Mesenchymal stem cell (in vitro differentiated cells and primary cell): ENCODE data around the gene RBM19.
"Not testable (repeated sequence)": the region's sequence is repeated elsewhere in the genome, so short reads cannot be mapped to it uniquely, and the experiment has no call there.

Source experiments
- DNase-seq: peaks from one replicate; pipeline ENCODE4 v3.0.0-alpha.2; 2013
- H2AFZ ChIP-seq: one replicate; pipeline ENCODE4 v1.6.1; 2013; ENCODE audit warnings: low read depth, mild to moderate bottlenecking, control low read depth, inconsistent platforms, low read length, moderate library complexity
- H2AK5ac ChIP-seq: 2 replicates; pipeline ENCODE4 v1.6.1; 2013; ENCODE audit warnings: low read length, moderate library complexity, mild to moderate bottlenecking, inconsistent platforms; ENCODE audit not compliant: severe bottlenecking
- H2BK120ac ChIP-seq: one replicate; pipeline ENCODE4 v1.6.1; 2013; ENCODE audit warnings: low read depth, mild to moderate bottlenecking, inconsistent platforms, low read length, moderate library complexity
- H2BK12ac ChIP-seq, 2 experiments: one replicate each; pipeline ENCODE4 v1.6.1; 2013; ENCODE audit warnings: inconsistent platforms in 2 of 2, low read length in 2 of 2, mild to moderate bottlenecking in 2 of 2, moderate library complexity in 2 of 2, control low read depth in 1 of 2
- H2BK15ac ChIP-seq: one replicate; pipeline ENCODE4 v1.6.1; 2013; ENCODE audit warnings: mild to moderate bottlenecking, low read depth, inconsistent platforms; ENCODE audit not compliant: poor library complexity, severe bottlenecking
- H2BK5ac ChIP-seq: 2 replicates; pipeline ENCODE4 v1.6.1; 2013; ENCODE audit warnings: low read depth, mild to moderate bottlenecking, low read length, control low read depth, inconsistent platforms; ENCODE audit not compliant: poor library complexity, severe bottlenecking
- H3K14ac ChIP-seq, 2 experiments: one replicate each; pipeline ENCODE4 v1.6.1; 2013; ENCODE audit warnings: inconsistent platforms in 2 of 2, low read length in 2 of 2, control low read depth in 1 of 2, mild to moderate bottlenecking in 1 of 2, moderate library complexity in 1 of 2
- H3K18ac ChIP-seq, 2 experiments: one replicate each; pipeline ENCODE4 v1.6.1; 2013; ENCODE audit warnings: inconsistent platforms in 2 of 2, low read length in 2 of 2, control low read depth in 1 of 2, low read depth in 1 of 2, mild to moderate bottlenecking in 1 of 2
- H3K23ac ChIP-seq, 2 experiments: one replicate each; pipeline ENCODE4 v1.6.1; 2013; ENCODE audit warnings: inconsistent platforms in 2 of 2, low read length in 2 of 2, mild to moderate bottlenecking in 2 of 2, moderate library complexity in 2 of 2, control low read depth in 1 of 2
- H3K27ac ChIP-seq: 2 replicates; pipeline ENCODE4 v1.5.1; 2013; ENCODE audit warnings: mild to moderate bottlenecking, moderate library complexity, low read length, control low read depth, inconsistent platforms; ENCODE audit not compliant: poor library complexity, severe bottlenecking
- H3K27me3 ChIP-seq, 2 experiments: 2 replicates each; pipeline versions ENCODE4 v1.6.1 to v1.7.0; 2013; ENCODE audit warnings: low read length in 2 of 2, mild to moderate bottlenecking in 2 of 2, moderate library complexity in 2 of 2, control low read depth in 1 of 2, inconsistent platforms in 1 of 2; ENCODE audit not compliant: control insufficient read depth in 1 of 2, insufficient read depth in 1 of 2
- H3K36me3 ChIP-seq, 2 experiments: 2 replicates each; pipeline versions ENCODE4 v1.6.1 to v1.7.0; 2013; ENCODE audit warnings: low read length in 2 of 2, control low read depth in 1 of 2, inconsistent platforms in 1 of 2, low read depth in 1 of 2, mild to moderate bottlenecking in 1 of 2; ENCODE audit not compliant: insufficient read depth in 2 of 2, control insufficient read depth in 1 of 2
- H3K4ac ChIP-seq, 2 experiments: one replicate each; pipeline ENCODE4 v1.6.1; 2013; ENCODE audit warnings: inconsistent platforms in 2 of 2, low read length in 2 of 2, mild to moderate bottlenecking in 2 of 2, moderate library complexity in 2 of 2, control low read depth in 1 of 2, low read depth in 1 of 2
- H3K4me1 ChIP-seq: 2 replicates; pipeline ENCODE4 v1.6.1; 2013; ENCODE audit warnings: low read depth, low read length, control low read depth; ENCODE audit not compliant: control insufficient read depth, insufficient read depth
- H3K4me2 ChIP-seq: 2 replicates; pipeline ENCODE4 v1.6.1; 2013; ENCODE audit warnings: low read length, mild to moderate bottlenecking, inconsistent platforms; ENCODE audit not compliant: poor library complexity, severe bottlenecking
- H3K4me3 ChIP-seq, 2 experiments: 2 replicates each; pipeline versions ENCODE4 v1.5.1 to v1.7.0; 2013; ENCODE audit warnings: low read length in 2 of 2, mild to moderate bottlenecking in 2 of 2, control low read depth in 1 of 2, low read depth in 1 of 2; ENCODE audit not compliant: insufficient read depth in 1 of 2
- H3K79me1 ChIP-seq: replicated peaks from 2 replicates; pipeline ENCODE4 v1.6.1; 2013; ENCODE audit warnings: mild to moderate bottlenecking, control low read depth, low read length, inconsistent platforms; ENCODE audit not compliant: poor library complexity, severe bottlenecking
- H3K9ac ChIP-seq: 2 replicates; pipeline ENCODE4 v1.7.0; 2013; ENCODE audit warnings: mild to moderate bottlenecking, low read length, moderate library complexity
- H3K9me3 ChIP-seq: 2 replicates; pipeline ENCODE4 v1.7.0; 2013; ENCODE audit warnings: mild to moderate bottlenecking, low read length; ENCODE audit not compliant: control insufficient read depth
- H4K8ac ChIP-seq: one replicate; pipeline ENCODE4 v1.6.1; 2013; ENCODE audit warnings: inconsistent platforms, mild to moderate bottlenecking, low read length, moderate library complexity
- H4K91ac ChIP-seq: one replicate; pipeline ENCODE4 v1.6.1; 2013; ENCODE audit warnings: mild to moderate bottlenecking, low read length, inconsistent platforms
- WGBS: methylation state at CpG from one replicate; pipeline ENCODE4 v1.1.7; 2013; ENCODE audit warnings: mixed read lengths; 5-methylcytosine and 5-hydroxymethylcytosine counted together

Gene RBM19

DNA sequence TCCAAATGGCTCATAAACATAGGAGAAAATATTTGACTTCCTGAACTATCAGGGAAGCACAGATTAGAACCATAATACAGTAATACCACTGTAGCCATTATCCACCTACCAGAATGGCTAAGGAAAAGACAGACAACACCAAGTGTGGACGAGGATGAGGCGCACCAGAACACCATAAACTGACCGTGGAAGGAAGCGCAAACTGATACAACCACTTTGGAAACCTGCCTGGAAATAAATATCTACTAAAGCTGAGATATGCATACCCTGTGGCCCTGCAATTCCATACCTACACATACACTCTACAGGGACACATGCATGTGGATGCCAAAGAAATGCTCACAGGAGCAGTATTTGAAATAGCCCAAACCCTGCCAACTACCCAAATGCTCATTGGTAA lies 60.3 kb downstream of the RBM19 start:
- Histone ChIP-seq H3K18ac (no peak overlapping the region), H3K79me1 (peaks cover 10% of the 10 kb centered on the region), H3K27me3 (no peaks in the 10 kb centered on the region), H4K91ac (no peak overlapping the region), H3K4me1 (no peaks in the 10 kb centered on the region), H2AFZ (no peak overlapping the region), H3K14ac (no peak overlapping the region), H3K27ac (no peak overlapping the region), H3K9me3 (no peaks in the 10 kb centered on the region), H2BK120ac (no peak overlapping the region), H2BK12ac (no peak overlapping the region), H3K36me3 (peaks cover 46 to 56% of the 10 kb centered on the region in 2 experiments), H4K8ac (no peak overlapping the region), H3K4me2 (no peak overlapping the region), H2BK5ac (no peak overlapping the region), H3K4me3 (no peak overlapping the region), H2AK5ac (no peak overlapping the region), H2BK15ac (no peak overlapping the region), H3K23ac (no peak overlapping the region), H3K9ac (no peak overlapping the region), H3K4ac (no peak overlapping the region)
- 74% methylated on average over 4 of the region's 4 CpGs for WGBS
- no peak for DNase-seq

DNA sequence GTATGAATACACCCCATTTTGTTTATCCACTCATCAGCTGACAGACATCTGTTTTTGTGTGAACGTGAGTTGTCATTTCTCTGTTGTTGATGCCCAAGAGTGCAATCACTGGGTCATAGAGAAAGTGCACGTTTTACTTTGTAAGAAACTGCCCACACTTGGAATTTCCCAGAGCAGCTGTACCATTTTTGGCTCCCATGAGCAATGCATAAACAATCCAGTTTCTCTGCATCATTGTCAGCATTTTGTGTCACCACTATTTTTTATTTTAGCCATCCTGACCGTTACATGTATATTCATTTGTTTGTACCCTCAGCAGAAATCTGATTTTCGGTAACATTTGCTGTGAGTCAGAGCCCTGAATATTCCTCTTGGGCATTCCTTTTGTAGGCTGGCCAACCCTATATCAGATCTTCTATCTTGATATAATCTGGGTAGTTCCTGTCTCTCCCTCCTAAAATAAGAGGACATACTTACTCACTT lies 62.7 kb downstream of the RBM19 start:
- Histone ChIP-seq H3K27ac (no peak overlapping the region), H3K4me1 (peaks cover 5% of the 10 kb centered on the region), H2BK12ac (no peak overlapping the region), H3K4ac (no peak overlapping the region), H2BK15ac (no peak overlapping the region), H2AFZ (no peak overlapping the region), H3K14ac (no peak overlapping the region), H3K27me3 (no peaks in the 10 kb centered on the region), H3K23ac (no peak overlapping the region), H4K8ac (no peak overlapping the region), H2BK5ac (no peak overlapping the region), H2AK5ac (no peak overlapping the region), H3K18ac (no peak overlapping the region), H3K9ac (no peak overlapping the region), H3K9me3 (no peaks in the 10 kb centered on the region), H3K4me3 (no peak overlapping the region), H3K4me2 (no peak overlapping the region), H2BK120ac (no peak overlapping the region), H3K79me1 (peaks cover 8% of the 10 kb centered on the region), H3K36me3 (peaks cover 27 to 34% of the 10 kb centered on the region in 2 experiments), H4K91ac (no peak overlapping the region)
- DNase-seq: peak; percentile 85
- 52% methylated on average over 4 of the region's 4 CpGs for WGBS

DNA sequence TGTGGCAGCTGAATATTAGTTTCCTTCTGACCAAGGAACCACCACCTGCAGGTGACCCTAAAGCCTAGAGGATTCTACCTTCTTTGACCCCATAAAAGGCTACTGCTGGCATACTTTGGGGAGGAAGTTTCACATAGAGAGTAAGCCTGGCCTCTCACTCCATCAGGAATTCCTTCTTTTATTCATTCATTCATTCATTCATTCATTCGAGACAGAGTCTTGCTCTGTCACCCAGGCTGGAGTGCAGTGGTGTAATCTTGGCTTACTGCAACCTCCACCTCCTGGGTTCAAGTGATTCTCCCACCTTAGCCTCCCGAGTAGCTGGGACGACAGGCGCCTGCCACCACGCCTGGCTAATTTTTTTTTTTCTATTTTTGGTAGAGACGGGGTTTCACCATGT lies 64.8 kb downstream of the RBM19 start:
- not testable (repeated sequence) for H3K4me1 ChIP-seq, DNase-seq, H3K79me1 ChIP-seq, H3K18ac ChIP-seq, H3K9me3 ChIP-seq, H4K8ac ChIP-seq, H3K23ac ChIP-seq, H2BK12ac ChIP-seq, H3K4ac ChIP-seq, H3K4me3 ChIP-seq, H3K9ac ChIP-seq, H2BK5ac ChIP-seq, H3K27me3 ChIP-seq, H2AK5ac ChIP-seq, H3K4me2 ChIP-seq, H3K14ac ChIP-seq, H3K27ac ChIP-seq, H2AFZ ChIP-seq, H2BK15ac ChIP-seq, H4K91ac ChIP-seq, H2BK120ac ChIP-seq
- 88% methylated on average over 6 of the region's 6 CpGs for WGBS
- H3K36me3 ChIP-seq: peaks cover 12 to 19% of the 10 kb centered on the region in 2 experiments

DNA sequence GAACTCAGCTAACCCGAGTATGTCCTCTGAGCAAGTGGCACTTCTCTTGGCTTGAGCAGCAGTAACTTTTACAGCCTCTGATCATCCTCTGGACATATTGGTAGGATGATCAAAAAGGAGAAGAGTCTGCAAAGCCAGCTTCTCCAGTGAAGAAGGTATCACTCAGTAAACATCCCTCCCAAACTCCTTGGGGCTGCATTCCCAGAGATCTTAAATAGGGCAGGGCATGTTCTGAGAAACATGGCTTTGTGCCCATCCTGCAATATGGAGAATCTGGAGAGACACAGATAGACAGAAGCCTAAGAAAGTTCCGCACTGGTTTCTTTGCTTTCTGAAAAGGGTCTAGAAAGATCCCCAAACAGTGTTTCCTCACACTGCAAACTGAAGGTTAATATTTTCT lies 65.4 kb downstream of the RBM19 start:
- Histone ChIP-seq H3K4me3 (no peak overlapping the region), H3K4ac (no peak overlapping the region), H4K8ac (no peak overlapping the region), H2BK15ac (no peak overlapping the region), H2BK5ac (no peak overlapping the region), H3K14ac (no peak overlapping the region), H3K9ac (no peak overlapping the region), H3K4me2 (no peak overlapping the region), H4K91ac (no peak overlapping the region), H3K9me3 (no peaks in the 10 kb centered on the region), H3K27me3 (no peaks in the 10 kb centered on the region), H3K27ac (no peak overlapping the region), H2AFZ (no peak overlapping the region), H3K23ac (no peak overlapping the region), H3K36me3 (peaks cover 13% of the 10 kb centered on the region in 2 experiments), H3K18ac (no peak overlapping the region), H3K4me1 (peaks cover 5% of the 10 kb centered on the region), H2AK5ac (no peak overlapping the region), H2BK120ac (no peak overlapping the region), H2BK12ac (no peak overlapping the region), H3K79me1 (peaks cover 6% of the 10 kb centered on the region)
- DNase-seq: no peak
- WGBS: 100% methylated on average over 1 of the region's 2 CpGs
